Measurements from ENCODE around the gene RBMS3. TPM values are rescaled to one million over a fixed set of nuclear protein-coding genes. Genes with fewer than 3 reads are reported as not detected.

The RBMS3 gene
- total and polyA plus RNA-seq, 9 donors = 11.6 to 79.2 (median 63.1) TPM

DNA sequence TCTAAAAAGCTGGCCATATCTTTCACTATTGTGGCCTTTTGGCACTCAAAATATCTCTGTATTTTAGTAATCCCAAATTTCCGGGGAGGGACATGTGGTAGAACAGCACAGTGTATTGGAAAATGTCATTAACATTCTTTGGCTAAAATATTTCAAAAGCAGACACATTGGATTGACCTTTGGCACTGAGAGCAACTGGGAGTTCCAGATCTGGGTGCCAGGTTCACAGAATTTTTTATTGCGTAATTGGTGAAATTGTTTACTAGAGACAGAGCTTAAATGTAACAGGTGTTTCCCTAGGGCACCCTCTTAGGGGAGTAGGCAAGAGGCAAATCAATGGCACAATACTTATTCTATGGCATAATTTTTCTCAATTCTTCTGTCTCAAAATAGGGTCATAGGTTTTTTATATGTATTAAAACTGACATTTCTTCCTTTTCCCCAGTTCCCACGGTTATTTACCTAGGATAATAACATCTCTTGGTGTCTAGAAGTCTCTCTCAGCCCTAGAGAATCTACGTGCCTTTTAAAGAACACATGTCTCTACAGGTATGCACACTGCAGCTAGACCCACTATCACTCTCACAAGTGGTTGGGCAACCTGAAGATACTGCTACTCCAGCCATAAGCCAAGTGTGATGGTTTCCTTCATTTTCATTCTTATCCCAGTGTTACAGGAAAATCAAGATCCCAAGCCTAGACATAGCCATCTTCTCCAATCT is 10.6 kb downstream of the RBMS3 start:
- DNase-seq = no peak
- WGBS, 3 donors = 70 to 86% (median 80%) methylated on average over 4 of the region's 4 CpGs
- Histone ChIP-seq H3K4me1 (ENCODE audit: insufficient read depth) (peaks cover 12% of the 10 kb centered on the region), H3K27ac (no peak overlapping the region), H3K9me3 (no peaks in the 10 kb centered on the region), H3K4me3 (no peak overlapping the region), H3K27me3 (no peaks in the 10 kb centered on the region), H3K36me3 (no peaks in the 10 kb centered on the region)
- intact Hi-C loops (cut with DNase I) = no loop called here
- no peak for TF ChIP-seq CTCF (IDR thresholded peaks at IDR 0.05)
- TF ChIP-seq EP300 (IDR thresholded peaks at IDR 0.05) = no peak
- no peak for TF ChIP-seq POLR2A (IDR thresholded peaks at IDR 0.05)

DNA sequence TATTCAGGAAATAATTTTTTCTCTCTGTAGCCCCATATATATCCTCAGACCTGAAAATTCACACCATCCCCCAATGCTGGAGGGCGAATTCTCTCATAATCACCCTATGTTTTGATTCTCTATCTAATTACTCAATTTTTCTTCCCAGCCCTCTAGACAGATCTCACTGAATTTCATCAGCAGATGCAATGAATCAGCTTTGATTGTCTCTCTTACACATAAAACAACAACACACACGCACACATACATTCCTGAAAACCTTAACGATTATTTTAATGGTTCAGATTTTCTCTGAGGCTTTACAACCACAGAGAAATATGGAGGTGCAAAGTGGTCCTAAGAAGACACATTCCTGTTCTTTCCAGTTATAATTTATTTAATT is 11.1 kb downstream of the RBMS3 start:
- no peak overlapping the region for H3K4me3 ChIP-seq
- TF ChIP-seq EP300 (IDR thresholded peaks at IDR 0.05) (no peak), CTCF (IDR thresholded peaks at IDR 0.05) (no peak), POLR2A (IDR thresholded peaks at IDR 0.05) (no peak)
- no peaks in the 10 kb centered on the region for H3K9me3 ChIP-seq
- intact Hi-C loops (cut with DNase I) = no loop called here
- no peaks in the 10 kb centered on the region for H3K36me3 ChIP-seq
- H3K4me1 ChIP-seq (ENCODE audit: insufficient read depth) = peaks cover 12% of the 10 kb centered on the region
- DNase-seq = no peak
- 76 to 87% (median 84%) methylated on average over 3 of the region's 3 CpGs for WGBS, 3 donors
- H3K27ac ChIP-seq = no peak overlapping the region
- no peaks in the 10 kb centered on the region for H3K27me3 ChIP-seq

GRCh38 chr3:29293421-29293820 is 12.6 kb downstream of the RBMS3 start:
- Histone ChIP-seq H3K27me3 (no peaks in the 10 kb centered on the region), H3K9me3 (no peaks in the 10 kb centered on the region), H3K4me3 (no peak overlapping the region), H3K27ac (no peak overlapping the region), H3K36me3 (no peaks in the 10 kb centered on the region), H3K4me1 (ENCODE audit: insufficient read depth) (peaks cover 9% of the 10 kb centered on the region)
- TF ChIP-seq EP300 (IDR thresholded peaks at IDR 0.05) (no peak), CTCF (IDR thresholded peaks at IDR 0.05) (no peak), POLR2A (IDR thresholded peaks at IDR 0.05) (no peak)
- 50 to 100% (median 95%) methylated on average over 2 of the region's 2 CpGs for WGBS, 3 donors
- intact Hi-C loops (cut with DNase I) = no loop called here
- DNase-seq = no peak

DNA sequence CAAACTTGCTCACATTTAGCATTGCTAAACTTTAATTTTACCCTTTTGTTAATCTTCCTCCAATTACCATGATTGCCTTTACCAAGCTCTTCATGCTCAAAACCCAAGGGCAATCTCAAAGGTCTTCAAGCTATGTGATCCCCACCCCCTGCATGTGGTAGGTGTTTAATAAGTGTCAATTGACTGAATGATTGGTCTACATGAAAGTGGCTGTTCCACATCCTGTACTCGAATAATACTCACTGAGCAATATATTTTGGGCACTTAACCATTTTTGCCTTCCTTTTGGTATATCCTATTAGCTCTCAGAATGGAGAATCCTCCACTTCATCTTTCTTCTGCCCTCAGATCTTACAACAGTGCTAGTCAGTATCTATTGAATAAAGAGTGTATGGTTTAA is 17.1 kb downstream of the RBMS3 start:
- 90 to 97% (median 94%) methylated on average over 1 of the region's 1 CpG for WGBS, 3 donors
- Histone ChIP-seq H3K27me3 (no peaks in the 10 kb centered on the region), H3K36me3 (no peaks in the 10 kb centered on the region), H3K4me3 (no peak overlapping the region), H3K9me3 (no peaks in the 10 kb centered on the region), H3K4me1 (ENCODE audit: insufficient read depth) (peaks cover 7% of the 10 kb centered on the region), H3K27ac (no peak overlapping the region)
- no peak for DNase-seq
- intact Hi-C loops (cut with DNase I) = no loop called here
- TF ChIP-seq CTCF (IDR thresholded peaks at IDR 0.05) = no peak
- no peak for TF ChIP-seq EP300 (IDR thresholded peaks at IDR 0.05)
- TF ChIP-seq POLR2A (IDR thresholded peaks at IDR 0.05) = no peak
